Adrenal gland (tissue), 12 donors: Measurements from ENCODE around the gene CEACAM21. TPM values are rescaled to one million over a fixed set of nuclear protein-coding genes. Genes with fewer than 3 reads are reported as not detected.

ENCODE experiments used
- DNase-seq, 7 donors: peaks; one replicate each; pipeline ENCODE4 v3.0.0-alpha.2; 2019 to 2020
- H3K27ac ChIP-seq, 5 donors: fragments of 200-600 bp; sonication (generic) in 4 of 5; 1 replicate in 3 of 5; 2 replicates in 2 of 5; pipeline versions ENCODE4 v1.5.1 to v1.8.0; 2016 to 2020; ENCODE audit warnings: mild to moderate bottlenecking in 1 of 5
- H3K27me3 ChIP-seq: fragments of 200-600 bp; 2 replicates; pipeline ENCODE4 v1.8.0; 2021
- H3K36me3 ChIP-seq, 2 donors: fragments of 200-600 bp; replicated peaks in 1 of 2; 1 replicate in 1 of 2; 2 replicates in 1 of 2; pipeline versions ENCODE4 v1.5.1 to v1.8.0; 2018 to 2022
- H3K4me1 ChIP-seq, 2 donors: fragments of 200-600 bp; replicated peaks in 1 of 2; 1 replicate in 1 of 2; 2 replicates in 1 of 2; pipeline versions ENCODE4 v1.5.1 to v1.8.0; 2018 to 2021
- H3K4me3 ChIP-seq, 4 donors: fragments of 200-600 bp; sonication (generic) in 3 of 4; one replicate each; pipeline ENCODE4 v1.5.1; 2016 to 2018
- H3K9me3 ChIP-seq, 3 donors: fragments of 200-600 bp; sonication (generic) in 1 of 3; replicated peaks in 1 of 3; 1 replicate in 2 of 3; 2 replicates in 1 of 3; pipeline versions ENCODE4 v1.5.1 to v1.8.0; 2016 to 2021
- POLR2A ChIP-seq, 2 donors: fragments of 450-650 bp; IDR thresholded peaks; one replicate each; pipeline ENCODE4 v1.6.1; 2017; ENCODE audit warnings: antibody characterized with exemption in 2 of 2, mild to moderate bottlenecking in 2 of 2, moderate library complexity in 1 of 2
- WGBS, 4 donors: extraction: QIAGEN DNeasy Blood & Tissue Kit in 2 of 4; methylation state at CpG; one replicate each; pipeline versions ENCODE4 v1.1.5 to v1.1.7; 2013 to 2017; 5-methylcytosine and 5-hydroxymethylcytosine counted together
- intact Hi-C, 2 donors: fragments of 100-400 bp; cut with DNase I; formaldehyde crosslinking; loops; one replicate each; pipeline versions ENCODE4 v1.14.1 to v1.15.0; 2022 to 2023
- polyA plus RNA-seq, 3 donors: library from polyadenylated mRNA; stranded (reverse); fragments of 200-250 nt in 2 of 3; fragments of 350-450 nt in 1 of 3; fragmentation: Illumina TruSeq in 1 of 3; extraction: RNeasy Lipid Tissue Mini Kit (QIAGEN cat#74804) in 1 of 3; gene quantifications; one replicate each; pipeline ENCODE4 v1.2.3, GENCODE V29; 2013 to 2014
- total RNA-seq, 9 donors: library from RNA; depleted of rRNA in 4 of 9; stranded (reverse); fragments of >200 nt in 4 of 9; fragments of 120-200 nt in 1 of 9; fragmentation: NEBNext Ultra II Directional in 1 of 9; extraction: Animal tissue kit (Norgen Biotek cat#: 25700) in 1 of 9; gene quantifications; one replicate each; pipeline versions ENCODE4 v1.1.0 to v1.2.4, GENCODE V29; 2013 to 2023
- TF ChIP-seq, protein P1 (sequence below), 6 experiments: fragments of 450-650 bp in 4 of 6; fragments of 200-600 bp in 2 of 6; sonication (generic) in 1 of 6; IDR thresholded peaks; 1 replicate in 5 of 6; 2 replicates in 1 of 6; pipeline versions ENCODE4 v1.5.1 to v1.8.0; 2016 to 2021; ENCODE audit warnings: antibody characterized with exemption in 6 of 6, mild to moderate bottlenecking in 2 of 6, moderate library complexity in 1 of 6
- donor health status: healthy with polysubstance abuse.
- donor health status: Bipolar disorder and iron deficiency.
- donor health status: DM: yes; HTN: yes; CAD: no.
- donor health status: DM: no; HTN: no; CAD: no.
- donor health status: DM: no; HTN: no; CAD: no.
- donor health status: DM: yes; HTN: yes; CAD: no.

Gene CEACAM21
- total and polyA plus RNA-seq, 12 donors, result 0.50 to 4.7 (median 1.6) TPM; not detected in 1

GRCh38 chr19:41595890-41596280 lies 19.9 kb downstream of the CEACAM21 start:
- no peaks in the 10 kb centered on the region for H3K9me3 ChIP-seq
- no peak overlapping the region for H3K4me3 ChIP-seq
- no peak overlapping the region for H3K27ac ChIP-seq
- TF ChIP-seq POLR2A (IDR thresholded peaks at IDR 0.05), result no peak
- TF ChIP-seq, protein P1, sequence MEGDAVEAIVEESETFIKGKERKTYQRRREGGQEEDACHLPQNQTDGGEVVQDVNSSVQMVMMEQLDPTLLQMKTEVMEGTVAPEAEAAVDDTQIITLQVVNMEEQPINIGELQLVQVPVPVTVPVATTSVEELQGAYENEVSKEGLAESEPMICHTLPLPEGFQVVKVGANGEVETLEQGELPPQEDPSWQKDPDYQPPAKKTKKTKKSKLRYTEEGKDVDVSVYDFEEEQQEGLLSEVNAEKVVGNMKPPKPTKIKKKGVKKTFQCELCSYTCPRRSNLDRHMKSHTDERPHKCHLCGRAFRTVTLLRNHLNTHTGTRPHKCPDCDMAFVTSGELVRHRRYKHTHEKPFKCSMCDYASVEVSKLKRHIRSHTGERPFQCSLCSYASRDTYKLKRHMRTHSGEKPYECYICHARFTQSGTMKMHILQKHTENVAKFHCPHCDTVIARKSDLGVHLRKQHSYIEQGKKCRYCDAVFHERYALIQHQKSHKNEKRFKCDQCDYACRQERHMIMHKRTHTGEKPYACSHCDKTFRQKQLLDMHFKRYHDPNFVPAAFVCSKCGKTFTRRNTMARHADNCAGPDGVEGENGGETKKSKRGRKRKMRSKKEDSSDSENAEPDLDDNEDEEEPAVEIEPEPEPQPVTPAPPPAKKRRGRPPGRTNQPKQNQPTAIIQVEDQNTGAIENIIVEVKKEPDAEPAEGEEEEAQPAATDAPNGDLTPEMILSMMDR (IDR thresholded peaks at IDR 0.05), result no peak
- no peaks in the 10 kb centered on the region for H3K36me3 ChIP-seq
- intact Hi-C loops, result no loop called here
- peak in 1 of 7 donors; percentile 30 for DNase-seq
- 35 to 52% (median 41%) methylated on average over 3 of the region's 3 CpGs for WGBS, 4 donors
- H3K27me3 ChIP-seq, result peaks cover 10% of the 10 kb centered on the region
- H3K4me1 ChIP-seq, result no peaks in the 10 kb centered on the region

- Histone ChIP-seq H3K27ac (no peak overlapping the region), H3K36me3 (no peaks in the 10 kb centered on the region), H3K4me3 (no peak overlapping the region), H3K27me3 (peaks cover 10% of the 10 kb centered on the region), H3K4me1 (no peaks in the 10 kb centered on the region), H3K9me3 (no peaks in the 10 kb centered on the region)
- 8 to 10% (median 9%) methylated on average over 8 to 10 of the region's 10 CpGs for whole genome bisulfite sequencing, 4 donors
- intact Hi-C loops, result no loop called here
- DNase-seq, result peak; percentile 53 to 88 (median 68)
- TF ChIP-seq POLR2A (IDR thresholded peaks at IDR 0.05), result no peak
- TF ChIP-seq, protein P1 (IDR thresholded peaks at IDR 0.05), result peak; percentile 61 to 87 (median 77)
Observed at GRCh38 chr19:41597600-41598041, 21.7 kb downstream of the CEACAM21 start.

GRCh38 chr19:41599175-41599966 lies 23.4 kb downstream of the CEACAM21 start:
- intact Hi-C loops, result no loop called here
- no peak for TF ChIP-seq POLR2A (IDR thresholded peaks at IDR 0.05)
- TF ChIP-seq, protein P1 (IDR thresholded peaks at IDR 0.05), result no peak
- DNase-seq, result peak in 2 of 7 donors; percentile 3 to 15
- no peaks in the 10 kb centered on the region for H3K36me3 ChIP-seq
- no peak overlapping the region for H3K27ac ChIP-seq
- H3K27me3 ChIP-seq, result peaks cover 10% of the 10 kb centered on the region
- H3K4me1 ChIP-seq, result no peaks in the 10 kb centered on the region
- H3K9me3 ChIP-seq, result no peaks in the 10 kb centered on the region
- no peak overlapping the region for H3K4me3 ChIP-seq
- 51 to 63% (median 55%) methylated on average over 6 of the region's 6 CpGs for WGBS, 4 donors

GRCh38 chr19:41601771-41602170 lies 25.8 kb downstream of the CEACAM21 start:
- no peak for TF ChIP-seq POLR2A (IDR thresholded peaks at IDR 0.05)
- TF ChIP-seq, protein P1 (IDR thresholded peaks at IDR 0.05), result no peak
- Histone ChIP-seq H3K4me3 (no peak overlapping the region), H3K9me3 (no peaks in the 10 kb centered on the region), H3K27me3 (peaks cover 6% of the 10 kb centered on the region), H3K4me1 (no peaks in the 10 kb centered on the region), H3K36me3 (no peaks in the 10 kb centered on the region), H3K27ac (no peak overlapping the region)
- DNase-seq, result no peak
- intact Hi-C loops, result no loop called here
- WGBS, 4 donors, result 25 to 57% (median 55%) methylated on average over 2 to 4 of the region's 4 CpGs
